ENCODE measurements around the gene CHML. TPM values are rescaled to one million over a fixed set of nuclear protein-coding genes. Genes with fewer than 3 reads are reported as not detected.

Gene CHML
- total RNA-seq, 2 donors from 2014 or later, result 8.0 to 12.4 TPM

GRCh38 chr1:241593186-241593585 lies 47.0 kb downstream of the CHML start:
- DNase-seq (ENCODE audit: low spot score) (no peak), ATAC-seq (ENCODE audit: insufficient number of reproducible peaks, low FRiP score, low read depth) (no peak)
- H3K27ac ChIP-seq, result no peak overlapping the region
- no peaks in the 10 kb centered on the region for H3K36me3 ChIP-seq
- no peak overlapping the region for H3K4me3 ChIP-seq
- TF ChIP-seq, protein P1, sequence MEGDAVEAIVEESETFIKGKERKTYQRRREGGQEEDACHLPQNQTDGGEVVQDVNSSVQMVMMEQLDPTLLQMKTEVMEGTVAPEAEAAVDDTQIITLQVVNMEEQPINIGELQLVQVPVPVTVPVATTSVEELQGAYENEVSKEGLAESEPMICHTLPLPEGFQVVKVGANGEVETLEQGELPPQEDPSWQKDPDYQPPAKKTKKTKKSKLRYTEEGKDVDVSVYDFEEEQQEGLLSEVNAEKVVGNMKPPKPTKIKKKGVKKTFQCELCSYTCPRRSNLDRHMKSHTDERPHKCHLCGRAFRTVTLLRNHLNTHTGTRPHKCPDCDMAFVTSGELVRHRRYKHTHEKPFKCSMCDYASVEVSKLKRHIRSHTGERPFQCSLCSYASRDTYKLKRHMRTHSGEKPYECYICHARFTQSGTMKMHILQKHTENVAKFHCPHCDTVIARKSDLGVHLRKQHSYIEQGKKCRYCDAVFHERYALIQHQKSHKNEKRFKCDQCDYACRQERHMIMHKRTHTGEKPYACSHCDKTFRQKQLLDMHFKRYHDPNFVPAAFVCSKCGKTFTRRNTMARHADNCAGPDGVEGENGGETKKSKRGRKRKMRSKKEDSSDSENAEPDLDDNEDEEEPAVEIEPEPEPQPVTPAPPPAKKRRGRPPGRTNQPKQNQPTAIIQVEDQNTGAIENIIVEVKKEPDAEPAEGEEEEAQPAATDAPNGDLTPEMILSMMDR (IDR thresholded peaks at IDR 0.05), result no peak
- no peaks in the 10 kb centered on the region for H3K9me3 ChIP-seq
- H3K4me1 ChIP-seq (ENCODE audit: control insufficient read depth in 1 of 2, low read depth in 2 of 2), result no peaks in the 10 kb centered on the region
- no peaks in the 10 kb centered on the region for H3K27me3 ChIP-seq (replicated peaks; ENCODE audit: insufficient read depth)

DNA sequence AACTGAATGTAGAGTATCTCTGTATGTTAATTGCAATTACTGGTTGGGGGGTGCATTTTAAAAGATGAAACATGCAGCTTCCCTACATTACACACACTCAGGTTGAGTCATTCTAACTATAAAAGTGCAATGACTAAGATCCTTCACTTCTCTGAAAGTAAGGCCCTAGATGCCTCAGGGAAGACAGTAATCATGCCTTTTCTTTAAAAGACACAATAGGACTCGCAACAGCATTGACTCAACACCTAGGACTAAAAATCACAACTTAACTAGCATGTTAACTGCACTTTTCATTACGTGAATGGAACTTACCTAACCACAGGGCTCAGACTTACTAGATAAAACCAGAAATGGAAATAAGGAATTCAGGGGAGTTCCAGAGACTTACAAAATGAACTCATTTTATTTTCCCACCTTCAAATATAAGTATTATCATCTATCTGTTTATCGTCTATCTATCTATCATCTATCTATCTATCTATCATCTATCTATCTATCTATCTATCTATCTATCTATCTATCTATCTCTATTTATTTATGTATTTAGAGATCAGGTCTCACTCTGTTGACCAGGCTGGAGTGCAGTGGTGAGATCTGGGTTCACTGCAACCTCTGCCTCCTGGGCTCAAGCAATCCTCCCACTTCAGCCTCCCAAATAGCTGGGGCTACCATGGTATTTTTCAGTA lies 47.8 kb downstream of the CHML start:
- no peak overlapping the region for H3K4me3 ChIP-seq
- H3K9me3 ChIP-seq, result no peaks in the 10 kb centered on the region
- ATAC-seq (ENCODE audit: insufficient number of reproducible peaks, low FRiP score, low read depth), result no peak
- H3K27me3 ChIP-seq (replicated peaks; ENCODE audit: insufficient read depth), result no peaks in the 10 kb centered on the region
- H3K4me1 ChIP-seq (ENCODE audit: control insufficient read depth in 1 of 2, low read depth in 2 of 2), result no peaks in the 10 kb centered on the region
- DNase-seq (ENCODE audit: low spot score), result no peak
- no peak overlapping the region for H3K27ac ChIP-seq
- TF ChIP-seq, protein P1 (IDR thresholded peaks at IDR 0.05), result no peak
- H3K36me3 ChIP-seq, result no peaks in the 10 kb centered on the region

DNA sequence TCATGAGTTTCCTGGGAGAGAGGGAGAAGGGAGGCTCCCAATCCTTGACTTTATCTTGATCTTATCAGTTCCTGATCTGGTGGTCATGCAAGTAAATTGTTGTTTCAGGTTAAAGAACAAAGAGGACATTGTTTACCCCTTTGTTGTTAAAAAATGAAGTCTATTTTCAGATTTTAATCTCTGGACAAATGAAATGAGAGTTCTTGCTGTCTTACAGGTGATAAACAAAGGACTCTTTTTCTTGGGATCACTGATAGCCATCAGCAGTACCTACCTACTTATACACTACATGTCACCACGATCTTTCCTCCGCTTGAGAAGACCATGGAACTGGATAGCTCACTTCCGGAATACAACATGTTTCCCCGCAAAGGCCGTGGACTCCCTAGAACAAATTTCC lies 48.4 kb downstream of the CHML start:
- ATAC-seq (ENCODE audit: insufficient number of reproducible peaks, low FRiP score, low read depth) (no peak), DNase-seq (ENCODE audit: low spot score) (no peak)
- Histone ChIP-seq H3K4me3 (no peak overlapping the region), H3K9me3 (no peaks in the 10 kb centered on the region), H3K4me1 (ENCODE audit: control insufficient read depth in 1 of 2, low read depth in 2 of 2) (no peaks in the 10 kb centered on the region), H3K27ac (no peak overlapping the region), H3K36me3 (no peaks in the 10 kb centered on the region), H3K27me3 (replicated peaks; ENCODE audit: insufficient read depth) (no peaks in the 10 kb centered on the region)
- TF ChIP-seq, protein P1 (IDR thresholded peaks at IDR 0.05), result no peak

- no peaks in the 10 kb centered on the region for H3K9me3 ChIP-seq
- H3K36me3 ChIP-seq, result no peaks in the 10 kb centered on the region
- no peaks in the 10 kb centered on the region for H3K27me3 ChIP-seq (replicated peaks; ENCODE audit: insufficient read depth)
- H3K4me1 ChIP-seq (ENCODE audit: control insufficient read depth in 1 of 2, low read depth in 2 of 2), result no peaks in the 10 kb centered on the region
- ATAC-seq (ENCODE audit: insufficient number of reproducible peaks, low FRiP score, low read depth) (no peak), DNase-seq (ENCODE audit: low spot score) (no peak)
- no peak overlapping the region for H3K4me3 ChIP-seq
- no peak overlapping the region for H3K27ac ChIP-seq
- TF ChIP-seq, protein P1 (IDR thresholded peaks at IDR 0.05), result no peak
Observed at GRCh38 chr1:241591317-241591716, 48.9 kb downstream of the CHML start.

DNA sequence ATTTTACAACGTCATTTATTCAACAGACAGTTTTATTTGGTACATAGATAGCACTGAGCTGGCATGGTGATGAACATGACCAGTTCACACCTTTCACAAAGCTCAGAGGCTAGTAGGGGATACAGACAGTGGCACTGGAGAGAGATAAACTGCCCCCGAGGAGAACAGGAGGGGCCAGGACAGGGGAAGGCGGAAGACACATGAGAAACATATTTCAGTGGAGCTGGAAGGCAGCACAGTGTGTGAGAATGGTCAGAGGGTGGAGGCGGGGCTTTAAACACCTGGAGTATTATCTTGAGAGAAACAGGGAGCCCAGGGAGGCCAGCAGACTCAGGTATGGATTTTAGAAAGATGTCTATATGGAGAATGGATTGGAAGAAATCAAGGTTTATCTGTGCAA lies 49.5 kb downstream of the CHML start:
- Histone ChIP-seq H3K27ac (no peak overlapping the region), H3K36me3 (no peaks in the 10 kb centered on the region), H3K27me3 (replicated peaks; ENCODE audit: insufficient read depth) (no peaks in the 10 kb centered on the region), H3K4me3 (no peak overlapping the region), H3K4me1 (ENCODE audit: control insufficient read depth in 1 of 2, low read depth in 2 of 2) (no peaks in the 10 kb centered on the region), H3K9me3 (no peaks in the 10 kb centered on the region)
- TF ChIP-seq, protein P1 (IDR thresholded peaks at IDR 0.05), result no peak
- ATAC-seq (ENCODE audit: insufficient number of reproducible peaks, low FRiP score, low read depth), result no peak
- DNase-seq (ENCODE audit: low spot score), result no peak

Other genes starting within 250 kb of the CHML start
- 10 to 100 TPM; 23.7 to 82.5 TPM for gene FH, start 120.6 kb downstream of the CHML start, total RNA-seq
- gene KMO, start 108.0 kb downstream of the CHML start, total RNA-seq, result under 1 TPM; 0.63 to 0.81 TPM
- gene OPN3, start within 50 bp of the CHML start, total RNA-seq, result 10 to 100 TPM in 1 of 2 donors, 1 to 10 TPM in 1; 7.2 to 13.4 TPM
- not detected for gene WDR64, start 11.9 kb upstream of the CHML start, total RNA-seq
- gene EXO1, start 207.8 kb upstream of the CHML start, total RNA-seq, result under 1 TPM in 1 of 2 donors, not detected in 1; 0.42 TPM